Endothelial cell of umbilical vein (primary cell): ENCODE data around the gene CCDC9B. TPM values are rescaled to one million over a fixed set of nuclear protein-coding genes. Genes with fewer than 3 reads are reported as not detected.
A peak's percentile ranks its signal among the peaks of the same experiment; 100 is the strongest.

ENCODE experiments used
- BruUV-seq: library from RNA; stranded (reverse); fragments of 400-500 nt; replicated peaks from 2 replicates; lab custom pipeline; 2021; lab: Mats Ljungman, UMichigan
- CTCF ChIA-PET: fragments of 300-600, 350-600 bp; sonication (Branson Sonifier 250); formaldehyde crosslinking; loops from one replicate; lab custom pipeline; 2021; ENCODE audit warnings: antibody characterized with exemption, inconsistent platforms; lab: Charles Lee
- POLR2A ChIA-PET: fragments of 300-600, 350-600 bp; sonication (Branson Sonifier 250); formaldehyde crosslinking; loops from one replicate; lab custom pipeline; 2021; ENCODE audit warnings: antibody characterized with exemption, inconsistent platforms; lab: Charles Lee
- DNase-seq: peaks from one replicate; pipeline ENCODE4 v3.0.0-alpha.2; 2011; ENCODE audit warnings: low read depth, low spot score
- FAIRE-seq: peaks from 2 replicates; lab custom pipeline; 2011; peaks lifted over from hg19 to GRCh38; lab: Jason Lieb, UNC
- H2AFZ ChIP-seq: 2 replicates; pipeline ENCODE4 v1.6.0; 2012; ENCODE audit warnings: low read depth, low read length, control low read depth, inconsistent platforms
- H3K27ac ChIP-seq: 2 replicates; pipeline ENCODE4 v1.5.1; 2011; ENCODE audit warnings: low read depth, mild to moderate bottlenecking, control low read depth, low read length, moderate library complexity; ENCODE audit not compliant: insufficient read depth
- H3K27me3 ChIP-seq, 2 experiments: 2 replicates each; pipeline versions ENCODE4 v1.6.0 to v1.6.1; 2011; ENCODE audit warnings: low read length in 2 of 2, mixed read lengths in 1 of 2; ENCODE audit not compliant: control insufficient read depth in 2 of 2, insufficient read depth in 2 of 2
- H3K36me3 ChIP-seq, 2 experiments: 2 replicates in 1 of 2; 3 replicates in 1 of 2; pipeline ENCODE4 v1.5.1; 2011; ENCODE audit warnings: low read length in 2 of 2, mild to moderate bottlenecking in 1 of 2, moderate library complexity in 1 of 2; ENCODE audit not compliant: control insufficient read depth in 2 of 2, insufficient read depth in 2 of 2; ENCODE audit errors: extremely low read depth in 1 of 2
- H3K4me1 ChIP-seq: 3 replicates; pipeline ENCODE4 v1.5.1; 2011; ENCODE audit warnings: mild to moderate bottlenecking, low read length; ENCODE audit not compliant: control insufficient read depth, insufficient read depth; ENCODE audit errors: extremely low read depth
- H3K4me2 ChIP-seq: 2 replicates; pipeline ENCODE4 v1.6.1; 2011; ENCODE audit warnings: low read length, control low read depth, mixed read lengths; ENCODE audit not compliant: insufficient read depth
- H3K4me3 ChIP-seq, 3 experiments: fragments of 200-600 bp in 1 of 3; sonication (generic), shearing (Covaris generic) in 1 of 3; replicated peaks in 1 of 3; 2 replicates each; pipeline ENCODE4 v1.5.1; 2011 to 2016; ENCODE audit warnings: control low read depth in 3 of 3, low read length in 3 of 3, mild to moderate bottlenecking in 2 of 3, inconsistent platforms in 1 of 3, low read depth in 1 of 3, moderate library complexity in 1 of 3; ENCODE audit not compliant: insufficient read depth in 1 of 3
- H3K79me2 ChIP-seq: 2 replicates; pipeline ENCODE4 v1.6.0; 2012; ENCODE audit warnings: low read length, inconsistent platforms; ENCODE audit not compliant: control insufficient read depth, insufficient read depth
- H3K9ac ChIP-seq: replicated peaks from 2 replicates; pipeline ENCODE3; 2011; ENCODE audit warnings: low read length, control low read depth; ENCODE audit not compliant: insufficient read depth; ENCODE audit errors: extremely low read depth
- H3K9me1 ChIP-seq: replicated peaks from 3 replicates; pipeline ENCODE4 v1.6.0; 2011; ENCODE audit warnings: mild to moderate bottlenecking, low read length; ENCODE audit not compliant: control insufficient read depth, insufficient read depth; ENCODE audit errors: extremely low read depth
- H3K9me3 ChIP-seq: replicated peaks from 2 replicates; pipeline ENCODE4 v1.5.1; 2012; ENCODE audit warnings: low read length, inconsistent platforms; ENCODE audit not compliant: control insufficient read depth, insufficient read depth
- H4K20me1 ChIP-seq: replicated peaks from 2 replicates; pipeline ENCODE3; 2011; ENCODE audit warnings: mild to moderate bottlenecking, low read length; ENCODE audit not compliant: control insufficient read depth, insufficient read depth; ENCODE audit errors: extremely low read depth
- CTCF ChIP-seq, 2 donors: IDR thresholded peaks; 1 replicate in 1 of 2; 2 replicates in 1 of 2; pipeline ENCODE4 v1.5.1; 2011; ENCODE audit warnings: low read length in 2 of 2, mild to moderate bottlenecking in 2 of 2, moderate library complexity in 2 of 2, control low read depth in 1 of 2, inconsistent platforms in 1 of 2, low read depth in 1 of 2; ENCODE audit not compliant: insufficient read depth in 1 of 2; ENCODE audit errors: extremely low read depth in 1 of 2
- EZH2 ChIP-seq: IDR thresholded peaks from 2 replicates; pipeline ENCODE4 v1.6.1; 2012; ENCODE audit warnings: borderline replicate concordance, low read depth, mild to moderate bottlenecking, moderate library complexity, low read length, inconsistent platforms; ENCODE audit not compliant: severe bottlenecking
- GATA2 ChIP-seq: IDR thresholded peaks from 2 replicates; pipeline ENCODE4 v1.7.0; 2011; ENCODE audit warnings: low read depth, mild to moderate bottlenecking, moderate library complexity, mixed read lengths, low read length; ENCODE audit not compliant: insufficient read length, insufficient read depth
- MAX ChIP-seq: IDR thresholded peaks from 2 replicates; pipeline ENCODE4 v1.6.1; 2011; ENCODE audit not compliant: insufficient read depth, insufficient read length
- MYC ChIP-seq: IDR thresholded peaks from one replicate; pipeline ENCODE4 v1.6.1; 2011; ENCODE audit warnings: mild to moderate bottlenecking, low read depth, low read length
- POLR2AphosphoS5 ChIP-seq: IDR thresholded peaks from 2 replicates; pipeline ENCODE4 v1.6.1; 2012; ENCODE audit warnings: low read depth, mild to moderate bottlenecking, control low read depth, low read length, moderate library complexity; ENCODE audit not compliant: insufficient read depth
- dilution Hi-C: fragments of 300-500 bp; cut with MboI; formaldehyde crosslinking; loops from one replicate; pipeline ENCODE4 v1.15.0; 2019; ENCODE audit warnings: low sequenced_read_pairs; ENCODE audit not compliant: extremely low pct_ligation_motif_present
- intact Hi-C: fragments of 100-400 bp; cut with micrococcal nuclease; formaldehyde crosslinking; loops from one replicate; pipeline ENCODE4 v1.10.0; 2022
- polyA plus RNA-seq, 4 experiments: library from polyadenylated mRNA; depleted of rRNA in 3 of 4; stranded (reverse) in 3 of 4; unstranded in 1 of 4; fragments of >200 nt; gene quantifications; 2 replicates each; pipeline versions ENCODE4 v1.2.1 to v1.2.3, GENCODE V29; 2011 to 2012; ENCODE audit warnings: missing spikeins in 1 of 4
- total RNA-seq: library from RNA; stranded (reverse); gene quantifications from 2 replicates; pipeline ENCODE4 v1.2.3, GENCODE V29; 2021

CCDC9B gene
- total and polyA plus RNA-seq, 2 donors (not counting 3 experiments of a cell fraction or from before 2014, with no cell fraction given), result 7.6 to 46.0 TPM

- Histone ChIP-seq H3K4me1 (peaks cover 15% of the 10 kb centered on the region), H3K79me2 (no peaks in the 10 kb centered on the region), H2AFZ (no peak overlapping the region), H3K36me3 (no peaks in the 10 kb centered on the region), H3K9me1 (no peaks in the 10 kb centered on the region), H3K9me3 (no peaks in the 10 kb centered on the region), H3K4me3 (no peak overlapping the region), H3K9ac (no peak overlapping the region), H3K4me2 (no peak overlapping the region), H4K20me1 (no peaks in the 10 kb centered on the region), H3K27ac (no peak overlapping the region), H3K27me3 (no peaks in the 10 kb centered on the region)
- no peak for DNase-seq
- dilution Hi-C loops, result no loop called here
- FAIRE-seq, result peak; percentile 28
- POLR2A ChIA-PET, result no interaction called here
- TF ChIP-seq GATA2 (no peak), MYC (no peak)
- BruUV-seq, result no TSS peak
- intact Hi-C loops, result loop anchor here (1.0 to 5.0 kb wide), 6 partner anchors 11 to 138 kb away; partner anchors contain the start of genes DISP2, IVD and KNSTRN
- CTCF ChIA-PET, result interaction anchor here (0.8 to 9.4 kb wide), 14 partner anchors 11 to 138 kb away, joined by 3 to 60 read pairs (median 5); partner anchors contain the start of genes CCDC9B, DISP2, IVD and KNSTRN
Measured at GRCh38 chr15:40368719-40369473, 28.2 kb upstream of the CCDC9B start.

GRCh38 chr15:40367686-40368611 is 27.2 kb upstream of the CCDC9B start:
- ChIA-PET CTCF (interaction anchor here (0.8 to 9.4 kb wide), 15 partner anchors 10 to 139 kb away, joined by 3 to 60 read pairs (median 4); partner anchors contain the start of genes CCDC9B, DISP2, IVD and KNSTRN), POLR2A (no interaction called here)
- Histone ChIP-seq H3K27me3 (no peaks in the 10 kb centered on the region), H3K9ac (no peak overlapping the region), H3K4me2 (no peak overlapping the region), H2AFZ (peak overlapping the region; percentile 92), H3K79me2 (no peaks in the 10 kb centered on the region), H3K36me3 (no peaks in the 10 kb centered on the region), H3K9me3 (no peaks in the 10 kb centered on the region), H3K4me1 (peaks cover 10% of the 10 kb centered on the region), H3K4me3 (peak overlapping the region in 2 of 3 experiments; percentile 15 to 22), H3K27ac (no peak overlapping the region), H3K9me1 (no peaks in the 10 kb centered on the region), H4K20me1 (no peaks in the 10 kb centered on the region)
- DNase-seq (peak; percentile 85), FAIRE-seq (peak; percentile 97)
- BruUV-seq, result no TSS peak
- TF ChIP-seq CTCF (IDR thresholded peaks at IDR 0.05; ENCODE audit: extremely low read depth in 1 of 2, insufficient read depth in 1 of 2, low read depth in 1 of 2, low read length in 2 of 2), result peak; percentile 86 to 98
- no peak for TF ChIP-seq GATA2
- no peak for TF ChIP-seq EZH2
- peak; percentile 42 for TF ChIP-seq MAX
- TF ChIP-seq POLR2AphosphoS5, result peak; percentile 80
- no peak for TF ChIP-seq MYC
- intact Hi-C loops (loop anchor here (1.0 to 5.0 kb wide), 6 partner anchors 10 to 139 kb away; partner anchors contain the start of genes DISP2, IVD and KNSTRN), dilution Hi-C loops (no loop called here)
